GM18870 (cell line): ENCODE data around the gene KRTAP10-12.

Experiments
- ATAC-seq: cut with Tn5 transposase; IDR thresholded peaks from one replicate; pipeline ENCODE4 v1.9.1; 2021; ENCODE audit warnings: moderate library complexity; ENCODE audit not compliant: unreplicated experiment

Gene KRTAP10-12

DNA sequence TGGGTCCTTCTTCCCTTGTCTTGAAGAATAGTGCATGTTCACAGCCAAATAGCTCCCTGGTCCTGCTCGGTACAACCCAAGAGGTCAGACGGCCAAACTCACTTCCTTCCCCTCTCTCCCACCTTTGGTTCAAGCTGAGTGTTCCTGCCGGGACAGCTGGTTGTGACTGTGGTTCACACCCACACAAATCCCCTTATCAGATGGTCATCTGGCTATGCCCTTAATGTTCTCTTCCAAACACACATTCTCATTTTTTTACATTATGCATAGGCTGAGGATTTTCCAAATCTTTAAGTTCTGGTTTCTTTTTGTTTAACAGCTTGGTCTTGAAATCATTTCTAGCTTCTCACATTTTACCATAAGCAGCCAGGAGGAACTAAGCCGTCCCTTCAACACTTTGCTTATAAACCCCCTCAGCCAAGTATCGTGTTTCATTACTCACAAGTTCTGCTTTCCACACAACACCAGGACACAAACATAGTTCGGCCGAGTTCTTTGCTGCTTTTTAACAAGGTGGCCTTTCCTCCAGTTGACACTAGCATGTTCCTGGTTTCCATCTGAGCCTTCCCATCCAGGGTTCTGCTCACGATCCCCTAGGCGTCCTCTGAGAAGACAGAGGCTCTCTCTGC is 34.1 kb downstream of the KRTAP10-12 start:
- ATAC-seq = no peak

- ATAC-seq = no peak
These were observed 35.3 kb downstream of the KRTAP10-12 start for GRCh38 chr21:44732263-44732662.

DNA sequence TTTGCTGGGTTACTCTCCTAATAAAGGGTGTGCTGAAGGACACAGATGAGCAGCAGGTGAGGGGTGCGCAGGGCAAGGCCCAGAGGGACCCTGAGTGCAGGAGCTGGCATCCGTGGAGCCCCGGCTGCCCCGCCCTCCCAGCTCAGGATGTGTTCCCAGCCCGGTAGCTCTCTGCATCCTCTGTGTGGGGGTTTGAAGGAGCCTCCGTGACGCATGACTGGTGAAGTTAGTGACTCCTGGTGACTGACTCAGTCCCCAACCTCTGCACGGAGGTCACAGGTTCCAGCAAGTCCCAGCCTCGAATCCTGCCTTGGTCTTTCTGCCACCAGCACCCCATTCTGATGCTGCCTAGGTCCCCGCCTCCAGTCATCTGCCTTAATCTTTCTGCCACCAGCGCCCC is 36.0 kb downstream of the KRTAP10-12 start:
- ATAC-seq = no peak

GRCh38 chr21:44734026-44734745 is 37.2 kb downstream of the KRTAP10-12 start:
- no peak for ATAC-seq

DNA sequence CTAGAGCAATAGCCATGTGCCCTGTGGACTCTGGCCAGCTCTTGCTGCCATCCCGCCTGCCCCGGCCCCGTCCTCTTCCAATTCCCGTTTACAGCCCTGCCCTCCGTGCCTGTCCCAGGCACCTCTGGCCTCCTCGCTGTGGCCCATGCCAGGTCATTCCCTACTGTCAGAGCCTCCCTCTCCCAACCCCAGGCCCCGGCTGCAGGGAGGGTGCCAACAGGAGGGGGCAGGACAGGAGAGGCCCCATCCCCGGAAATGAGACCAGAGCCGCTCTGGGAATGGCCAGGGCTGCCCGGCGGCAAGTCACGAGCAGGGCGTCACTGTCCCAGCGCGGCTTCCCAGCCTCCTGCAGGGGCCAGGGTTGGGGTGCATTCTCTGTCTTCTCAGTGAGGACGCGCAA is 37.9 kb downstream of the KRTAP10-12 start:
- ATAC-seq = no peak

DNA sequence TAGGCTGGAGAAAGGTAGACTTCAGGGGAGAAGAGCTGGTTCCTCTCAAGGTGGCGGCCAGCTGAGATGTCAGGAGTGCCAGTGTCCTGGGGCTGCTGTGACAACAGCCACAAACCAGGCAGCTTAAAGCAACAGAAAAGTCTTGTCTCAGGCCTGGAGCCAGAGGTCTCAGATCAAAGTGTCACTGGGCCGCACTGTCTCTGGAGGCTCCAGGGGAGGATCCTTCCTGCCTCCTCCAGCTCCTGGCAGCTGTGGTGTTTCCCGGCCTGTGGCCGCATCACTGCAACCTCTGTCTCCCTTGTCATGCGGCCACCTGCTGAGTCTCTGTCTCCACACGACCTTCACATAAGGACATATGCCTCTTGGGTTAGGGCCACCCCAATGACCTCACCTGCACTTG is 38.8 kb downstream of the KRTAP10-12 start:
- no peak for ATAC-seq

DNA sequence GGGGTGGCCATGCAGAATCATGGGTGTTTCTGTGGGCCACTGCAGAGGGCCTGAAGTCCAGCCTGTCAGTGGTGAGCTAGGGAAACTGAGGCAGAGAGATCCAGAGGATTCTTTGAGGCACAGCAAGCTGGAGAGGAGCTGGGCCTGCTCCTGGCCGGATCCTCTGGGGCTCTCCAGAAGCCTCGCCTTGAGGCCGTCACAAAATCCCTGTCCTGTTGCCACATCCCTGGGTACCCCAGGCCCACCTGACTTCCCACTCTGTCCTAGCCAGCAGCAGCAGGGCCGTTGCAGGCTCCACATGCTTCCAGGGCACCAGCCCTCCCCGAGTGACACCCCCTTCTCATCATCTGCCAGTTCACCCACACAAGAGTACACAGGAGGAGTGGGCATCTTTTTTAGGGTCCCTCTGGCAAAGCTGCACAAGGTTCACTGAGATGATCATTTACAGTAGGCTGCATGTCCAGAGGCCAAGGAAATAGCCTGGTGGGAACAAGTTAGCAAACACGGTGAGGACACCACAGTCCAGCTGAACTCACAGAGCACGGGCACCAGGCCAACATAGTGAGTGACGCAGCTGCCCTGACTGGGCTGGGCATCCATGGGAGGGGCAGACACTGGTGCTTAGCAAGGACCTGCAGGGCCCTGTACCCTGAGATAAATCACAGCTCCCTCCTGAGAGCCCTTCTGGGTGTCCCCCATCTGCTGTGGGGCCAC is 39.5 kb downstream of the KRTAP10-12 start:
- ATAC-seq = no peak

DNA sequence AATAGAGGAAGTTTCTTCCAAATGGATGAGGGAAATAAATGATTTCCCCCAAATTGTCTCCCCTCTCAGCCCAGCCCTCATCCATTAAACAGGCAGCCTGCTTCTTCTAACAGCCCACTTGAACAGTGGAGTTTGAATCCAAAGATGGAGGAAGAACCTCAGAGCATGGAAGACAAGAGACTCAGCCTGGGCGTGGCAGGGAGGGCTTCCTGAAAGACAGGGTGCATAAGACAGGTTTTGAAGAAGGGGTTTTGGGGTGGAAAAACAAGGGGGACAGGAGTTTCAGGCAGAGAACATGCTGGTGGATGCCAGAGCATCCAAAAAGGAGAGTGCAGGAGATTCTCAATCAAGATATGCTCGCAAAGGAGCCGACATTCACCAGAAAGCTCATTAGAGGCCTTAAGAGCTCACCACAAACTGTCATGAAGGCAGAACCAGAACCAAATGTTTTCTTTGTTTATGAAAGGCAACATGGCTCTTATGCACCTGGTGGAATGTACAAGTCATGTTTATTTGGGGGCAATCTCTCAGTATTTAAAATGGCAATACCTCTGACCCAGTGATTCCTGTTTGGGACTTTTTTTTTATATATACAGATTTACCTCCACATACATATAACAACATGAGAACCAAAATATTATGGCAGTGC is 40.9 kb downstream of the KRTAP10-12 start:
- no peak for ATAC-seq

DNA sequence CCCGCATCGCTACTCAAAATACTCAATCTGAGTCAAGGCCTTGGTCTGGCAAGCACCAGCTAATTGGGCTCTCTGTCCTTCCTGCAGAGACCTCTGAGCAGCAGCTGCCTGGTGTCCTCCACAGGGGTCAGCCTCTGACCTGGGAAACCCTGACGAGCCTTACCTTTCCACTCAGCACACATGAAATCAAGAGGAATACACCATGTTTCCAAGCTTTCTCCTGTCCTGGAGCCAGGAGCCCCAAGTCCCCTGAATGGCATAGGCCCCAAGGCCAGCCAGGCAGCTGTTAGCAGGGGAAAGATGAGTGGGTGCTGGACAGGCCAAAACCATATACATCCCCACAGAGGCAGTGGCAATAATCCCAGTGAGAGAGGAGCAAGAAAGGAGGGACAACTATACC is 41.6 kb downstream of the KRTAP10-12 start:
- ATAC-seq = no peak

GRCh38 chr21:44739316-44739715 is 42.3 kb downstream of the KRTAP10-12 start:
- no peak for ATAC-seq

- ATAC-seq = no peak
These were observed 43.8 kb downstream of the KRTAP10-12 start for GRCh38 chr21:44740742-44741141.

DNA sequence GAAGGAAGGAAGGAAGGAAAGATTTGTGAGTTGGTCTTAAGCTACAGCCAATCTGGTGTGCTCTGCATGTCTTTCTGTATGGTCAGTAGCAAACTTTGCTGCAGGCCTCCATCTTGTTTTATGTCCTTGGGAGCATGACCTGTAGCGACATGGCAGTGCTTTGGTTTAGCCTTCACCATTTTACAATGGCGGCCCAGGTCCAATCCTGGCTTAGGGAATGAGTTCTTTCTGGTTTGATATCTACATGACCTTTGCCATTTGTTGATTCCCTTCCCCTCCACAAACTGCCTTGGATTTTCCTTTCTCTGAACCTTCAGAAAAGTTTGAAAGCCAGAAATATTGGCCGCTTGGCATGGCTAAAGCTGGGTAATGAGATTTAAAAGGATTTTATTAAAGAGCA is 44.9 kb downstream of the KRTAP10-12 start:
- ATAC-seq = no peak

- ATAC-seq = no peak
These were observed 45.6 kb downstream of the KRTAP10-12 start for GRCh38 chr21:44742418-44743153.
